ENCODE results near the gene FAM180A.

The FAM180A gene

DNA sequence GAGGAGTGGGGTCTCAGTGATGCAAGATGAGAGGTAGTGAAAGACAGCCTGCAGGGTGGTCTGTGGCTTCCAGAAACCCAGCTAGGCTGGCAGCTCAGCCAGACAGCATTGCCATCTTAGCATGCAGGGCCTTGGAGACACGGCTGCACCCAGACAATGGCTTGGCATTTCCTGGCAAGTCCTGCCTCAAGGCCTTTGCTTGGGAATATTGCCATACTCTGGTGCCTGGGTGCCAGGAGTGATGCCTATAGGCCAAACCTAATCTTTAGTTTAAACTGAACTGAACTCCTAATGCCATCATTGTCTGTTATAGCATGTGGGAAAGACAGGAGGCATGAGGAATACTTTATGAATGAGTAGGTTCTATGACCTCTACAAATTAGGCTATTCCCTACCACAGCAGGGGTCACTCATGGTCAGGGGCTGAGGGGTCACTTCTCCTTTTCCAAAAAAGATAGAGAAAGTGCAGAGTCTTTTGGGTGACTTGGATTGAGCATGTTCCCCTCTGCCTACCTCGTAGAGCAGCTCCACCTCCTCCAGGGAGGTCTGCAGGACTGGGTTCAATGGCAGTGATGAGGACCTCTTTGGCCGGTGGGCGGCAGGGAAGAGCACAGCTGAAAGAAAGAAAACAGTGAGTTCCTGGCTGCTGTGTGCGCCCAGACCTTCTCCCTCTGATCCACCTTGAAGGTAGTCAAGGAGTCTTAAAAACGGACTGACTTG is 11.9 kb downstream of the FAM180A start:
- DNase-seq: no peak

DNA sequence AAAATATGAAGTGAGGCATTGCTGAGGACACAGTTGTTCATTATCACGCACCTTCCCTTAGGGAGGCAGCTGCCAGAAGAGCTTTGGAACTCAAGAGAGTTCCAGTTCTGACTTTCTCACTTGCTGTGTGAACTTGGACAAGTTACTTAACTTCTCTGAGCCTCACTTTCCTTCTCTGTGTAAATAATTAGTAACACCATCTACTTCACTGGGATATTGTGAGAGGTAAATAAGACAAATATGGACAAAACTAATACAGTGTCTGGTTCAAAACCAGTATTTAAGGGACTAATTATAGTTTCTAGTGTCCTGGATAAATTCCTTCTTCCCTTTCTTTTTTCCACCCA is 14.3 kb downstream of the FAM180A start:
- DNase-seq: no peak

DNA sequence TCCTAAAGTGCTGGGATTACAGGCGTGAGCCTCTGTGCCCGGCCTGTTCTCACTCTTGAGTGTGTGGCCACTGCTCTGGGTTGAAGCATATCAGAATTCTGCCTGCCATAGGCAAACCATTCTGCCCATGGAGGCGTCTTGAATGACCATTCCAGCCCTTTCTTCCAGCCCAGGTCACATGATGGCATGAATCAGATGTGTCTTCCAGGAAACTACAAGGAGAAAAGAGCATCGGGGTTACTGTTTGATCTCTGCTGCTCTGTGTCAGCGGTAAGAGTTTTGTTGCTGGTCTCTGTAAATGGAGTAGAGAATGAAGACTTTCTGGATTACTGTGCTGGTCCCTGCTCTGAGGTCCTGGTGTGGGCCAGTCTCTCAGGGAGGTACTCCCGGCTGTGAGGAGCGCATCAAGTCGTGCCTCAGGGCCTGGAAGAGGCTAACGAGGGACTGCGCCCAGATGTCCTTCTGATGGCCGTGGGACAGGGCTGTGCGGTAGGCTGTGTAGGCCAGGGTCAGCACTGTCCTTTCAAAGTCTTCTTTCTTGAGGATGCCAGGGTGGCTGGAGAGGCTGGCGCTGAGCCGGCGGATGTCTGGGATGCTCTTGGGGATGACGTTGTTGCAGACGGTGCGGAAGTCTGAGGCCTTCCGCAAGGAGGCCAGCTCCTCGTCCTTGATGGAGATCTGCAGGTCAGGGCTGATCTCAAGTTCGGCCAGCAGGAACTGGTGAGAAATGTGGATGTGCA is 14.8 kb downstream of the FAM180A start:
- DNase-seq: no peak

DNA sequence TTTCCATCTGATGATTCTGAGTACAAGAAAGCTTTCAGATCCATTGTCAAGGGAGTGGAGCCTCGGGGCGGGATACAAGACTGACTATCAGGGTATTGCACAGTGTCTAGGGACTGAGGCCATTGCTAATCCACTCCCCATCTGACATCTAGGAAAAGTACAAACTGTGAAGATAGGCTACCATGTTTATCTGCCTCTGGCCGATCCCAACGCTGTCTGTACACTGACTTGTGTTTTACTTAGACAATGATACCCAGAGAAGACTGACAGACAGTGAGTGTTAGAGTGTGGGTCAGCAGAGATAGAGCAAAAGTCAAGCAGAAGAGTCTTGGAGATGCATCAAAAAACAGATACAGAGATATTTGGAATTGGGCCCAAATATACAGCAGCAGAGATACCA is 17.5 kb downstream of the FAM180A start:
- DNase-seq: no peak

DNA sequence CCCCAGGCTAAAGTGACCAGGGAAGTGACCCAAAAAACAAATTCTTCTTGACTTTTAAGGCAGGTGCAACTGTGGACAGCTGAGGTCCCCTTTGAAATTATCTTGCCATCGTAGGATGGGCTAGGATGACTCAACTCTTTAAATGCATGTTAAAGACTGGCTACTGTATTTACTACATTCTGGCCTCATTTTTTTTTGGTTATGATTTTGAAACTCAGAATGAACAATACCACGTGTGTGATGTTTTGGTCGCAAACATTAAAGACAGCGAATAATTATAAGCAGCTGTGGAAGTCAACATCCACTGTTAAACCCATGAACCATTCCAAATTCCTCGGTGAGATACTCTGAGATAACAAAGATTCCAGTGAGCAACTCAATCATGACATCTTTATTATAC is 19.4 kb downstream of the FAM180A start:
- no peak for DNase-seq

DNA sequence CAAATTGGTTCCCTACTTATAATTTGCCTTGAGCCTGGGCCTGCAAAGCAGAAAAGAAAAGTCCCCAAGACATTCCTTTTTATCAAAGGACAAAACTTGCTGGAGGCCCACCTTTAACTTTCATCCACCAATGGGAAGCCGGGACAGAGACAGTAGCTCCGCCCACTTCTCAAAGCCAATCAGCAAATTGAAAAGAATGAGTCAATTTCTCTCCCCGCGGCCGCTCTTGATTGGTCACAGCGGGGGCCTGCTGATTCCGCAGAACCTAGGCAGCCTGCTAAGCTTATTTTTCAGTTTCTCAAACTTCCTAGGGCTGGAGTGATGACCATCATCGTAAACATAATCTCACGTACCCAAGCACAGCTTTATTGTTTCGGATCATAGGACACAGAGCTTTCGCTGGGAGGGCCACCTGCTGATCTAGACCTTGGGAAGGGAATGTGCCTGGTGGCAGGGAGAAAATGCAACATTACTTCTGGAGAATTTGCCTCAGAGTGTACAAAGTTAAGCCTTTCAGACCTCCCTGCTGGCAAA is 20.4 kb downstream of the FAM180A start, which contains the start of gene SLC13A4:
Gene SLC13A4, minus strand, starts transcription at position 51 of the 534 bp plus-strand sequence. CDS start 690 bp downstream, outside the sequence.
- DNase-seq: no peak

DNA sequence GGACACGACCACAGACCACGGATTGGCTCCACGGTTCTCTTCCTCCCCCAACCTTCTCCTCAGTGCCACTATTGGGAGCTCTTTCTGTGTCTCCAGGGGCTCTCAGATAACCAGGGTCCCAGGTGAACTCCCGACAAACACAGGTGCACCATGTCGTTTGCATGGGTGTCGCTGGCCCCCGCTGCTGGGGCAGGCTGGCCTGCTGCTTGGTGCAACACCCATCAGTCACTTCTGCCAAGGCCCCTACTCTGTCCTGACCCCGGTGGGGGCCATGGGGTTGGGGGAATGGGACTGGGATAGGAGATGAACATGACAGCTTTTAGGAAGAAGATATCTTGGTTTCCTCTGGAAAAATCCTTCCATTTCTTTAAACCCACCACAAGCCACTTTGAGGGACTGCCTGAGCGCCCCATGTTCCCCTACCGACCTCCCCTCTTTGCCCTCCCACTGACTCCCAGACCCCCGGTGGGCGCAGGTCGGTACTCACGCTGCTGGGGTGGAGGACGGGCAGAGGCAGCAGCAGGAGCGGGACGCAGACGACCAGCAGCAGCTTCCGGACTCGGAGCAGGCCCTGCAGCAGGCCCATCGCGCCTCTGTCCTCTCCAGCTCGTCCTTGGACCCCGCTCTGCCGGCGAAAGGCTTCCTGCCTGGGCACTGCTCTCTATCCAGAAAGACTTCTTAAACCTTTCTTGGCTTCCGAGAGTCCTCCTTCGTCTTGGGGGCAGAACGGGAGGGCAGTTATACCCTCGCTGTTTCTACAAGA is 21.5 kb downstream of the FAM180A start:
- no peak for DNase-seq

DNA sequence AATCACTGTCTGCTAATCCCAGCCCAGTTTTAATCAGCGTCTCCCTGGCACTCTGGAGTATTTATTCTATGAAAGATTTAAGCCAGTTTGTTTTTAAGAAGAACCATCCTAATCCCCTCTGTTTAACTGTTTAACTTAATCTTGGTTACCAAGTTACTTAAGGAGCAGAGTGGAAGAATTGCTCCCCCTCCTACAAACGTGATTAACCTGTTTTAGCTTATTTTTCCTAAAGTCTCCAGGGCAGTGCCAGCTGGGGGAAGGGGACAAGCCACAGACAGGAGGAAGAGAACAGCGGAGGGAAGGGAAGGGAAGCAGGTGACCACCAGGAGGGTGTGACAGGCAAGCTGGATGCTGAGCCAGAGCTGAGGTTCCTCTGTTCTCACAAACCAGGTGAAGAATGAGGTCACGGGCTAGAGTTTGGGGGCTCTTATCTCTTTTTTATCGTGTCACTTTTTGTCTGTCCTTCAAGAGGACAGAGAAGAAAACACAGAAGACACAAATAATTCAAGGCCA is 22.3 kb downstream of the FAM180A start:
- no peak for DNase-seq

DNA sequence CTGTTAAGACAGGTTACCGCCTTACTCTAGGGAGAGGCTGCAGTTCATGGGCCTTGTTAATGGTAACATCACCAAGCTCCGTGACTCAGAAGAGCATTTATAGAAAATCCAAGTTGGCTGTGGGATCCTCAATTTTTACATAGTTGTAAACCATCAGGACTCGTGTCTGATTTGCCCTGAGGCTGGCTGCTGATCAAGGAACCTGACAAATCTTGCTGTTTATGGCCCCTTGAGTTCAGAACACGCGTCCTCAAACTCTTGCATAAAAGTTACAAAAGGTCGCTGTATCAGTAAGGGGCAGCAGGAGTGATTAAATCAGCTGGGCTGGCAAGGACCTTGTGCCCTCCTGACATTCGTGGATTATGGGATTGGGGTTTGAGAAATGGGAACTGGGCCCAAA is 25.2 kb downstream of the FAM180A start:
- no peak for DNase-seq

DNA sequence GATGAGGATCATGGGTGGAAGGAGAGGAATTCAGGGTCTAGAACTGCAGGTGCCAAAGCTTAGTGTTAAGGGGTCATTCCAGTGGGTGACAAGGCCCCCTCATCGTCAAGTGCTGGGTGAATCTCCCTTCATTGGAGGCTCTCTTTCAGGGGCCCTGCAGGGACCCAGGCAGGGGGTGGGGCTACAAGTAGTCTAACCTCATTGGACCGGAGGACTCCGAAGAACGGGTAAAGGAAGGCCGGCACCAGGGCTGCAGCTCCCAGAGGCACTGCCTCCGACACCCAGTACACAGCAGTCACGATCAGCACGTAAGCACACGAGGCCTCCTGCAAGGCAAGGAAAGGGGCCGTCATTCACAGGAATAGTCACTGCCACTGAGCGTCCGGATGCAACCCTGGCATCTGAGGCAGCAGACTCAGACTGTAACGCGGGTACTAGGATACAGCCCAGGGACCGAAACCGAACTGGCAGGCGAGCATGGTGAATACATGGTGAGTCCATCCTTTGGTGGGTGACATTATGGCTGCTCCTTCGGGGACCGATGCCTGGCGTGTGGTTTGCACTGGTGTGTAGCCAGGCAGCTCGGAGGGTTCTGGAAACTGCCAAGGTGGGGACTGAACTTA is 27.3 kb downstream of the FAM180A start:
- no peak for DNase-seq

DNA sequence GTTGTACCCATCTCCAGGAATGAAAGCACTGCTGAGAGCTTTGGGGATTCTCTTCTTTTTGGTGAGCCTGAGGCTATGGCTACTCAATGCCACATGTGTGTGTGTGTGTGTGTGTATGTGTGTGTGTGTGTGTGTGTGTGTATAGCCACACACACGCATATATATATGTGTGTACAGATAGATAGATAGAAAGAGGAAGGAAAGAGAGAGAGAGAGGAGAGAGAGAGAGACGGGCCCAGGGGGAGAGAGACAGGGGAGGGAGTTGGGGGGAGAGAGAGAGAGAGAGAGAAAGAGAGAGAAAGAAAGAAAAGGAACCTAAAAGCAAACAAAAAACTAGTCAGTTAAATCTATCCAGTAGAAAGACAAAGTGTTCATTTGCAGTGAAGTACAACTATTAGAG is 28.9 kb downstream of the FAM180A start:
- DNase-seq: no peak

DNA sequence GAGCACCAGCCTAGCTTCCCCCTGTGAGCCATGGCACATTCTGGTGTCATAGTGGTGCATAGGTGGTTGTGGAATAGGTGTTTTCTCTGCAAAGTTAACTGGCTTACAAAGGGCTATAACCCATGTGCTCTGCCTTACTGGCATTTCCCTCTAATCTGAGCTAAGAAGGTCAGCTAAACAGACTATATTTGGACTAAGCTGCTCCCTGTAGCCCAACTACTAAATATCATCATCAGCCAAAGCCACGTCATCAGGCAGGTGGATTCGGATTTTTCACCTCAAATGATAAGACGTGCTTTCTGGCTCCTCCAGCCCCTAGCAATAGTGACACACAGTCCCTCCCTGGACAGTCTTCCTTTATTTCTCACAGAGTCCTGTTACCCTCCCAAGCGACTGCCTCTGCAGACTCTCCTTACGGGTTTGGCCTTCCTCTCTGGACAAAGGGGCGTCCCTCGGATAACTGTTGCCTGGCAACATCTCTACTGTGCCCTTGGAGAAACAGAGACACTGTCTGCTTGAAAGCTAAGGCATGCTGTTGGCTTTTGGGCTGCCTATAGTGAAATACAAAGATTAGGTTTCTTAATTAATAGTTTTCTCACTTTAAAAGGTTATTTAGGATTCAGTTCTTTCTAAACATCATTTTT is 29.7 kb downstream of the FAM180A start:
- DNase-seq: no peak

DNA sequence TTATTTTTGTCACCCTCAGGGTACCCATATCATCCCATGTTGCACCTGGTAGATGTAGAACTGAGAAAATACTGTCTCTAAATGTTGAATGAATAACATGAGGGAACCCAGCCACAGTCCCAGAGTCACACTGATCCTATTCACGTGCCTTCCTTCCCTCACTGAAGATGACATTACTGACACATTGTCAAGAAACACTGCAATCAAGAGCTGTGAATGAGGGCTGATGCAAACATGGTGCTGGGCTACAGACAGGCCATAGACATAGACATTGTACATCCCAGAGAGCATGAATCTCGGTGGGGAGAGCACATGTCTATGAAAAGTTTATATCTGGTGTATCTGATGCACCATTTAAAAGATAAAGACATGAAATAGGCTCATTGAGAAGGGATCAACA is 30.4 kb downstream of the FAM180A start:
- DNase-seq: no peak

DNA sequence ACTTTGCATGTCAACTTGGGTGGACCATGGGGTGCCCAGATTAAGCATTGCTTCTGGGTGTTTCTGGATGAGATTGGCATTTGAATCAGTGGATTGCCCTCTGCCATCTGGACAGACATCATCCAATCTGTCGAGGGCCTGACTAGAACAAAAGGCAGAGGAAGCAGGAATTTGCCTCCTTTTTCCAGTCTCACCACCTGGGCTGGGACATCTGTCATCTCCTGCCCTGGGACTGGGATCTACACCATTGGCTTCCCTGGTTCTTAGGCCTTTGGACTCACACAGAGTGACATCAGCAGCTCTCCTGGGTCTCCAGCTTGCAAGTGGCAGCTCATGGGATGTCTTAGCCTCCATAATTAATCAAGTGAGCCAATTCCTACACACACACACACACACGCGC is 30.9 kb downstream of the FAM180A start:
- no peak for DNase-seq

DNA sequence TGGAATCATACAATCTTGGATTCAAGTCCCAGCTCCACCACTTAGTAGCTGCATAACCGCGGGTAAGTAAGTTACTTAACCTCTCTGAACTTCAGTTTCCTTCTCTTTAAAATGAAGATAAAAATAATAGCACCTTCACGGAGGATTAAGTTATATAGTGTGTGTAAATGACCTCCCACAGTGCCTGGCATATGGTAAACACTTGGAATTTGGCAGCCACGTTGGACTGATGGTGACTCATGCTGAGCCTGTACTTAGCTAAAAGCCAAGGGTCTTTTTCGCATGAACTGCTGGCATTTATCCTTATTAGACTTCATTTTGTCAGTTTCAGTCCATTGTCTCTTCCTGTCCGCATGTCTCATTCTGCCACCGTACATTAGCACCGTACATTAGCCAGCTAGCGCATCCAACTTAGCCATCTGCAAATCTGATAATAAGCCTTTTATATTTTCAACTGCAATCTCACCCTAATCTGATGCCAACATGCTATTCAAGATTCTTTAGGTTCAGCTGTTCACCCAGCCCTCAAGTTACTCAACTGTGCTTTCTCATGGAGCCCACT is 31.9 kb downstream of the FAM180A start:
- DNase-seq: peak; percentile 89

DNA sequence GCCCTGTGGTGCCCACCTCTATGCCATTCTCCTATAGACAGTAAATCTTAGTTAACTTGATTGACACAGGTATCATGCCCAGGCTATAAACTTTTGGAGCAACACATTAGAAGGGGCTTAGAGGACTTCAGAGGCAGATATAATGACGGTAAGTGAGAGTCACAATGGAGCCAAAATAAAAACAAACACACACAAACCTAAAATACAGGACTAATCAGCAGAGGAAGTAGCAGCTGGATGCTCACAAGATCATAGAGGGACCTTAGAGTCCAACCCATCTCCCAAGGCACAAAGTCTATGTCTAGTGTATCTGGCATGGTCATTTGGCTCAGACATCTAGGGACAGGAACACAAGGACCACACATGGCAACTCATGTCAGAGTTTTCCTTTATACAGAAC is 32.9 kb downstream of the FAM180A start:
- DNase-seq: no peak

DNA sequence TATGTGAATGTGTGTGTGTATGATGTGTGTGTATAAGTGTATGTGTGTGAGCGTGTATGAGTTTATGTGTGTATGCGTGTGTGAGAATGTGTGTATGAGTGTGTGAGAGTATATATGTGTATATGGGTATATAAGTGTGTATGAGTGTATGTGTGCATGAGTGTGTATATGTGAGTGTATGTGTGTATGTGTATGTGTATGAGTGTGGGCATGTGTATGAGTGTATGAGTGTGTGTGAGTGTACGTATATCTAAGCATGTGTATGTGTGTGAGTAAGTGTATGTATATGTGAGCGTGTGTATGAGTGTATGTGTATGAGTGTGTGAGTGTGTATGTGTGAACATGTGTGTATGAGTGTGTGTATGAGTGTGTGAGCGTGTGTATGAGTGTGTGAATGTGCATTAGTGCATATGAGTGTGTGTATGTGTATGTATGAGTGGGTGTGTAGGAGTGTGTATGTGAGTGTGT is 33.5 kb downstream of the FAM180A start:
- no peak for DNase-seq

DNA sequence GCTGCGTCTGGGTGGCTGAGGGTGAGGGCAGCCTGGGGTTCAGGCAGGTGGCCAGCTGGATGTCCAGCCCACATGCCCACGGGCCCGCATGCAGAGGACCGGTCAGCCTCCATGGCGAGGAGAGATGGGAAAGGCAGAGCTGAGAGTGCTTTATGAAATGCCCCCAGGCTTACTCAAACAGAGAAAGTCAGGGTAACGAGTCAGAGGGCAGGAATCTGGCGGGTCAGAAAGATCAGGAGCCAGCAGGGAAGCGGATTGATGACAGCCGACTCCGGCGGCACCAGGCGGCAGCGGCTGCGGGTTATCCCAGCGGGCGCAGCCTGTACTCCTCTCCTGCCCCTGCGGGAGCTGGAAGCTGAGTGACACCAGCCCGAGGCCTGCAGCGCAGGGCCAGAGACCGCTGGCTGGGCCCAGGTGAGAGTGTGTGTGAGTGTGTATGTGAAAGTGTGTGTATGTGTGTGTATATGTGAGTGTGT is 34.0 kb downstream of the FAM180A start:
- no peak for DNase-seq

DNA sequence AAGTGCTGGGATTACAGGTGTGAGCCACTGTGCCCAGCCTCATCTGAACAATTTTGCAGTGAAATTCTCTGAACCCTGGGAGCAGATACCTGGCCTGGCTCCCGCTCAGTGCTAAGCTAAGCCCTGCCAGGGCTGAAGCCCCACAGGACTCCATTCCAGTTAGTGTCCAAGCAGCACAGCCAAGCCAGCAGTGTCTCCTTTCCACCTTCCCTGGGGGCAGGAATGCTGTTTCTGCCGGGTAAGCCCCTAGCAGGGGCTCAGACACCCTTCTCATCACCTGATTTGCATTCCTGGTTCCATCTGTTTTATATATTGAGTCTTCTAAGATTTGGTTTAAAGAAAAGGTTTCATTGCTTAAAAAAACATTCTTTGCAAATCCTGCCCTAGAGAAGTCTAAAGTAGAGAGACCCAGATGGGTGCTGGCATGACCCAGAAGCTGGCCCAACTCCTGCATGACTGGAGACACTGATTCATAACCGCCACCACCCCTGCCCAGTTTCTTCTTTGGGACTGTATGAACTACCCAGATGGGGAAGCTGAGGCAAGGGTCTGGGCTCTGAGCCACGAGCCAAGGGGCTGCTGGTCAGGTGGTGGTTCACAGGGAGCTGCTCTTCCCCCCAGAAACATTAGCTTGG is 34.7 kb downstream of the FAM180A start:
- DNase-seq: no peak

DNA sequence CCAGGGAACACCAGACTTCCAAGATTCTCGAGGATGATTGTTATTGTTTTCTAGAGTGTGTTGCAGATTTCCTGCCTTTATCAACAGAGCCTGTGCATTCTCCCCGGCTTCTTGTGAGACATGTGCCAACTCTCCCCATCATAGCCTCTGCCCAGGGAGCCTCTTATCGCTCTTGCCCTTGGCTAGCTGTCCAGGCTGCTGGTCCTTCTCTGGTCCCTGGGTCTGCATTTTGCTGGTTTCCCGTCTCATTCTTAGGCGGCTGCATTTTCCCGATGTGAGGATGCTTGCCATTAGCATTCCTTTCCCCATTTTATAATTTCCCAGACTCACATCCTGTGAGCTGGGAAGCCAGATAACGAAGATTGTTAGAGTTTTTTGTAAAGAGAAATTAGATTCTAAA is 35.8 kb downstream of the FAM180A start:
- no peak for DNase-seq

DNA sequence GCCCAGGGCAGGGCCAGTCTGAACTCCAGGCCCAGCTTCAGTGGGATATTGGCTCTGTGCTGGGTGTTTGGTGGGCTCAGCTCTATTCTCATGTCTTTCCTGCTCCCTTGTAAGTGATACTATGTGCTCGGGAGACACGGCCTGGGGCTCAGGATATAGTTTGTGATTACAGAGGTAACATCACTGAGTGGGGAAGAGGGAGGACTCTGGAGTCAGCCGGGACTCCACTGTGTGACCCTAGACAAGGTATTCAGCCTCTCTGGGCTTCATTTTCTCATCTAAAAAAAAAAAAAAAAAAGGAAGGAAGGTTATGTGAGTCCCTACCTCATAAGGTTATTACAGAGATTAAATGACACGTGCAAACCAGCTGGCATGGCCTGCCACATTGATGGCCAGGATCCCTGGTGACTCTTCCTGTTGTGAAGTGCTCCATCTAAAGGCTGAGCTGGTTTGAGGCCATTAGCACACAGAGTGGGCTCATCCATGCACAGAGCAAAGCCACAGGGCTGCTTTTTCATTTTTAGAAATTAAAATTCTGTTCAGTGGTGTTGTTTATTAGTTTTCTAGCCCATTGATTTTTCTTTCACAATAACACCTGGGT is 36.3 kb downstream of the FAM180A start:
- DNase-seq: peak; percentile 48
